D341Med (cell line): Measurements from ENCODE around the gene ZNF784.
A peak's percentile ranks its signal among the peaks of the same experiment; 100 is the strongest.

ENCODE experiments used
- DNase-seq: peaks from one replicate; pipeline ENCODE4 v3.0.0; 2012; ENCODE audit warnings: low spot score

The ZNF784 gene

GRCh38 chr19:55602104-55603001 lies 22.0 kb downstream of the ZNF784 start:
- DNase-seq = no peak

GRCh38 chr19:55601084-55601483 lies 23.3 kb downstream of the ZNF784 start:
- DNase-seq = no peak

GRCh38 chr19:55600662-55601028 lies 23.7 kb downstream of the ZNF784 start:
- no peak for DNase-seq

GRCh38 chr19:55599842-55600661 lies 24.3 kb downstream of the ZNF784 start, which contains the start of gene ZNF524:
Gene ZNF524 (plus strand): TSS chr19:55600288. CDS start chr19:55602113, 1,825 bp downstream.
- peak; percentile 92 for DNase-seq

GRCh38 chr19:55599468-55599841 lies 24.9 kb downstream of the ZNF784 start, which contains the start of gene FIZ1:
Gene FIZ1 (minus strand): TSS chr19:55599517. CDS start chr19:55597865, 1,652 bp downstream.
- DNase-seq = peak; percentile 86

- DNase-seq = peak; percentile 86
Measured at GRCh38 chr19:55598719-55599467, 25.5 kb downstream of the ZNF784 start.

GRCh38 chr19:55598034-55598433 lies 26.3 kb downstream of the ZNF784 start:
- no peak for DNase-seq

- no peak for DNase-seq
Measured at GRCh38 chr19:55597501-55597921, 26.9 kb downstream of the ZNF784 start.

GRCh38 chr19:55596304-55596703 lies 28.1 kb downstream of the ZNF784 start:
- DNase-seq = no peak

- DNase-seq = no peak
Measured at GRCh38 chr19:55594996-55595545, 29.3 kb downstream of the ZNF784 start.

GRCh38 chr19:55593096-55593772 lies 31.1 kb downstream of the ZNF784 start:
- DNase-seq = no peak

GRCh38 chr19:55592391-55593090 lies 31.8 kb downstream of the ZNF784 start:
- DNase-seq = no peak

- no peak for DNase-seq
Measured at GRCh38 chr19:55591555-55591954, 32.8 kb downstream of the ZNF784 start.

- no peak for DNase-seq
Measured at GRCh38 chr19:55590617-55591016, 33.7 kb downstream of the ZNF784 start.

- DNase-seq = no peak
Measured at GRCh38 chr19:55590109-55590508, 34.3 kb downstream of the ZNF784 start.

- DNase-seq = no peak
Measured at GRCh38 chr19:55588738-55589137, 35.6 kb downstream of the ZNF784 start.

GRCh38 chr19:55586976-55587668 lies 37.2 kb downstream of the ZNF784 start:
- DNase-seq = peak; percentile 96

GRCh38 chr19:55585658-55586339 lies 38.6 kb downstream of the ZNF784 start:
- peak; percentile 98 for DNase-seq

GRCh38 chr19:55584871-55585270 lies 39.5 kb downstream of the ZNF784 start:
- no peak for DNase-seq
